Measurements from ENCODE around the gene ZP2.
"Not testable (repeated sequence)": the region's sequence is repeated elsewhere in the genome, so short reads cannot be mapped to it uniquely, and the experiment has no call there.

Gene ZP2

DNA sequence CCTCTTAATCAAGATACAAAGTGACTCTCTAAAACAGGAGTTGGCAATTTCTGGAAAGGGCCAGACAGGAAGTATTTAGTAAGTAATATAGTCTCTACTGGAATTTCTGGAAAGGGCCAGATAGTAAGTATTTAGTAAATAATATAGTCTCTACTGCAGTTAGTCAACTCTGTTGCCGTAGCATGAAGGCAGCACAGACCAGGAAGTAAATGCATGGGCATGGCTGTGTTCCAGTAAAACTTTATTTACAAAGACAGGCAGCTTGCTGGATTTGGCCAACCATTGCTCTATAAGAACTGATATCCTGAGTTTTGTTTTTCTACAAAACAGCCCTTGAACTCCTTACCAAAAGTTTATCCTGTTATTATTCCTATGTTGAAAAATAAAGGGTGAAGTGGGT lies 36.0 kb downstream of the ZP2 start:
- no peak for DNase-seq (ENCODE audit: low read depth in 2 of 2)

DNA sequence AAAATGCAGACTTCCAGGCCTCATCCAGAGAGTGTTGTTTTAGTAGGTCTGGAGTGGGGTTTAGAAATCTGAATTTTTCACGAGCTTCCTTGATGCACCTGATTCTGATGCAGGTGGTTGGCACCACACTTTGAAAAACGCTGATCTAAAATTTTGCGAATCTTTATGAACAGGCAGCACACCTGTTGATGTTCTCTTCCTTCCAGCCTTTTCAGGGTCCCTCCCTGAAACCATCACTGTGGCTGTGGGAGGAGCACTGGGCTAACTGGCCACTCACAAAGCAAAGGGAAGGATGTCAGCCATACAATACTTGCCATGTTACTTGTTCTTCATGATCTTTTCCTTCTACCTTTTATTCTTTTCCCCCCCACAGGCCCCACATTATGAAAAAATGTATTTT lies 38.7 kb downstream of the ZP2 start:
- DNase-seq (ENCODE audit: low read depth in 2 of 2): no peak

DNA sequence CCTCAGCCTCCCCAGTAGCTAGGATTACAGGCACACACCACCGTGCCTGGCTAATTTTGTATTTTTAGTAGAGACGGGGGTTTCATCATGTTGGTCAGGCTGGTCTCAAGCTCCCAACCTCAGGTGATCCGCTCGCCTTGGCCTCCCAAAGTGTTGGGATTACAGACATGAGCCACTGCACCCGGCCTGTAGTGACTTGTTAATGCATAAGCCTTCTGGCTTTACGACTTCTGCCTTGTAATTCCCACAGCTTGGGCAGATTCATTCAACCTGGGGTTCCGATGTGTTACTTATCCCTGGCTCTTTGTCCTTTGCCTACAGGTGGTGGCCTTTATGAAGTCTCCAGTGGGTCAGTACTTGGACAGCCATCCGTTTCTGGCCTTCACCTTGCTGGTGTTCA lies 41.3 kb downstream of the ZP2 start:
- not testable (repeated sequence) for DNase-seq (ENCODE audit: low read depth in 2 of 2)

DNA sequence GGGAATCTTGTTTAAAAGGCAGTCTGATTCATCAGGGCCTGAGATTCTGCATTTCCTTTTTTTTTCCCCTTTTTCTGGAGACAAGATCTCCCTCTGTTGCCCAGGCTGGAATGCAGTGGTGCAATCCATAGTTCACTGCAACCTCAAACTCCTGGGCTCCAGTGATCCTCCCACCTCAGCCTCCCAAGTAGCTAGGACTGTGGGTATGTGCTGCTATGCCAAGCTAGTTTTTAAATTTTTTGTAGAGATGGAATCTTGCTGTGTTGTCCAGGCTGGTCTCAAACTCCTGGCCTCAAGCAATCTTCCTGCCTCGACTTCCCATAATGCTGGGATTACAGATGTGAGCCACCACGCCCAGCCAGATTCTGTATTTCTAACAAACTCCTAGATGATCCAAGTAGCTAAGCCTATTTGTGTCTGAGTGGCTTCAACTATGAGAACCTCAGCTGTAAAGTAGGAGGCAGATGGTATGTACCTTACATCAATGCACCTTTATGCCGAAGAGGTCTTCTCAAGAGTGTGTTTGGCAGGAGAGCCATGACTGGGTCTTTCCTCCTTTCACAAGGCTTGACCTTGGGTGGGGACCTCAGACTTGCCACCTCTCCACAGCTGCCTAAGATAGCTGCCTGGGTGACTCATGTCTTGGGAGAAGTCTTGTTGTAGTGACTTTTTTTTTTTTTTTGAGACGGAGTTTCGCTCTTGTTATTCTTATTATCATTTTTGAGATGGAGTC lies 42.0 kb downstream of the ZP2 start:
- no peak for DNase-seq (ENCODE audit: low read depth in 2 of 2)

DNA sequence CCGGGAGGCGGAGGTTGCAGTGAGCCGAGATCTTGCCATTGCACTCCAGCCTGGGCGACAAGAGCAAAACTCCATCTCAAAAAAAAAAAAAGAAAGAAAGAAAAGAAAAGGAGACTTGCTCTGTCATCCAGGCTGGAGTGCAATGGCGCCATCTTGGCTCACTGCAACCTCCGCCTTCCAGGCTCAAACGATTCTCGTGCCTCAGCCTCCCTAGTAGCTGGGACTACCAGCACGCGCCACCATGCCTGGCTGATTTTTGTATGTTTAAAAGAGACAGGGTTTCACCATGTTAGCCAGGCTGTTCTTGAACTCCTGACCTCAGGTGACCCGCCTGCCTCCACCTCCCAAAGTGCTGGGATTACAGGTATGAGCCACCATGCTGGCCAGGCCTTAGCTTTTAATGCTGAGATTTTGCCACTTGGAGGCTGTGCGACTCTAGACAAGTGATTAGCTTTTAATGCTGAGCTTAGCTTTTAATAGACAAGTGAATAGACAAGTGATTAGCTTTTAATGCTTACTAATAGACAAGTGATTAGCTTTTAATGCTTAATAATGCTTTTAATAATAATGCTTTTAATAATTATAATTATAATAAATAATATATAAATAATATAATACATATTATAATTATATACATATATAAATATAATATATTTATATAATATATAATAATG lies 43.3 kb downstream of the ZP2 start:
- DNase-seq (ENCODE audit: low read depth in 2 of 2): no peak

DNA sequence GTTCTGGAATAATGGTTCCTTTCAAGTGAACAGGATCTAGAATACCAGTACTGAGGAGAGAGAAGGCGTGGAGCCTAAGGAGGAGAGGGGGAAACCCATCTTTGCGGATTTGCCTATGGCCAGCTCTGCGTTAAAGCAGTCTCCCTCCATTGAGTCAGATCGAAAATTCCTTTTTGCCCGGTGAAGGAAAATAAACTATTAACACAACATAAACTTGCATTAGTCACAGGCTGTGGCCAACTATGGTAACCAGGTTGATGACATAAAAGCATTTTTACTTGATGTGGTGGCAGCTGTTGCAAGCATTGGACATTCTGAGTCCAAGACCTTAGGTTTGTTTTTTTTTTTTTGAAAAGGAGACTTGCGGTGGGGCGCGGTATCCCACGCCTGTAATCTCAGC lies 44.0 kb downstream of the ZP2 start:
- peak in 1 of 2 experiments; percentile 51 for DNase-seq (ENCODE audit: low read depth in 2 of 2)

DNA sequence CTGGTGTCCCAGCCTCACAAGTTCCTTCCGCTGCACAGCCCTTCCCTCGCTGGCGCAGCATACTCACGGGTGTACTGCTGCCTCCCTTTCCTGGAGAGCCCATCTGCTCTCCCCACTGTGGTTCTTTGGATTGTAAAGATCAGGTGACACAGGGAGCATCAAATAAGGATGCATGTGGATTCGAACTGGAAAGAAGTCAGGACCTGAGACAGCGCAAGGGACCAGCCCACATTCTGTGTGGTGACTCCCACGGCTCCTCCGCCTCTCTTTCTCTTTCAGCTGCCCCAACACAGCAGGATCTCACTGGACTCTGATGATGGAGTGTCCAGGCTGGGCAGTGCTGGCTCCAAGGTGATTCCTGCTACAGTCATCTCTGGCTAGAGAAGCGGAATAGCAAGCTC lies 44.8 kb downstream of the ZP2 start:
- no peak for DNase-seq (ENCODE audit: low read depth in 2 of 2)

DNA sequence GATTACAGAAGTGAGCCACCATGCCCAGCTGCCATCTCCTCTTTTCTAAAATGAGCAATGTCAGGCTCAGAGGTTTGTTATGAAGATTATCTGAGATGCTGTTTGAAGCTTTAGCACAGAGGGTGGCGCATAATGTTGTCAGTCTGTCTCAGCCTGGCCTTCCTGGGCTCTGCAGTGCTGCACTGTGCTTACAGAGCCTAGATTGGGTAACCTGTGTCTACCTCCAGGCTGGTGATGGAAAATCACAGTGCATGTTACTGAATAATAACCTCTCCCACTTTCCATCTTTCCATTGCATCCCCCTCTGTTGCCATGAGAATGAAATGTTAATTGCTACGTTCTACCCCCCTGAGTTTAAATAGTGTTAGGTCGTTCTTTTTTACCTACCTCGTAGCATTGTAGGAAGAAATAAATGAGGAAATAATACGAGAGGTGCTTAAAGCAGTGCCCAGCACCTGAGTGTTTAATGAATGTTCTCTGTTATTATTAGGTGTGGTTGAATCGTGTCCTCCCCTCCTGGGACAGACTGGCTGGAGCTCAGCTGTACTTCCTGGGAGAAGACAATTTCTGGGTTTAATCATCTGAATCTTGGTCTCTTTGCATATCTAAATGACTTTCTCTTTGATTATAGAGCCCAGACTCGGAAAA lies 46.7 kb downstream of the ZP2 start:
- no peak for DNase-seq (ENCODE audit: low read depth in 2 of 2)

DNA sequence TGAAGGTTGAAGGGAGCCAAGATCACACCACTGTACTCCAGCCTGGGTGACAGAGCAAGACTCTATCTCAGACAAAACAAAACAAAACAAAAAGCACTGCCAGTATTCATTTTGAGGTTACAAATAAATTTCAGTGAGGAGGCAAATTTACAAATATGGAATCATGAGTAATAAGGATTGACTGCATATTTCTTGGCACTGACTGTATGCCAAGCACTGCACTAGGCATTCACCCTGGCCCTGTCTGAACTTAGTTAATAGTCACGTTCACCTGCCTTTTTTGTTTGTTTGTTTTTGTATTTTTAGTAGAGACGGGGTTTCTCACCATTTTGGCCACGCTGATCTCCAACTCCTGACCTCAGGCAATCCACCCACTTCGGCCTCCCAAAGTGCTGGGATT lies 47.8 kb downstream of the ZP2 start:
- no peak for DNase-seq (ENCODE audit: low read depth in 2 of 2)

DNA sequence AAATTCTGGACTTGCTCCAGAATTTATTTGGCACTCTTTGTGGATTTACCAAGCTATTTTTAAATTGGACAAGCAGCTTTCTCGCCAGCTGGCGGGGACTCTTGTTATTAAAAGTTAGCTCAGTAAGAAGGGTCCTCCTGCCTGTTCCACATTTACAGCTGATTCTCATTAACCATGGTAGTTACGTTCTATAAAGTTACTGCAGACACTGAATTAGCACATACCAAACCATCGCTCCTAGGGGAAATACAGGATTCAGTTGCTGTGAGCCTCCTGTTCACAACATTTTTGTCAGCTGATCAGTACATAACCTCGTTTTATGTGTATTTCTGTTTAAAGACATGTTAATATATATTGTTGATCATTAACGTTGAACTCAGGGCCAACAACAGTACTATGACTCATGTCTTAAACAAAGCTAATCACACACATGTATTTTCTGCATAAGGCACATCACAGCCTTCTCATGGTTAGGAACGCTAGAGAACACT lies 48.7 kb downstream of the ZP2 start:
- DNase-seq (ENCODE audit: low read depth in 2 of 2): peak; percentile 79 to 80

DNA sequence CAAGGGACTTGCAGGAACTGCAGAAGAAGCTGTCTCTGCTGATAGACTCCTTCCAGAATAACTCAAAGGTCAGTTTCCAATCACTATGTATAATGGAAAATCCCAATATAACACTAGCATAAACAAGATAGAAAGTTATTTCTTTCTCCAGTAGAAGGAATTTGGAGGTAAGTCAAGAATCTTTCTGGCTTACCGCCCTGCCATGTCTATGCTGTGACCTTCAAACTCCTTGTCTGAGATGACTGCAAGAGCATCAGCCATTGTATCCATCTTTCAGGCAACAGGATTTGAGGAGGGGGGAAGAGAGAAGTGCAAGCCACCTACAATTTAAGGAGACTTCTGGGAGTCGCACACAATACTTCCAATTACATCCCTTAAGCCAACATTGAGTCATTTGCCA lies 50.2 kb downstream of the ZP2 start:
- DNase-seq (ENCODE audit: low read depth in 2 of 2): no peak

DNA sequence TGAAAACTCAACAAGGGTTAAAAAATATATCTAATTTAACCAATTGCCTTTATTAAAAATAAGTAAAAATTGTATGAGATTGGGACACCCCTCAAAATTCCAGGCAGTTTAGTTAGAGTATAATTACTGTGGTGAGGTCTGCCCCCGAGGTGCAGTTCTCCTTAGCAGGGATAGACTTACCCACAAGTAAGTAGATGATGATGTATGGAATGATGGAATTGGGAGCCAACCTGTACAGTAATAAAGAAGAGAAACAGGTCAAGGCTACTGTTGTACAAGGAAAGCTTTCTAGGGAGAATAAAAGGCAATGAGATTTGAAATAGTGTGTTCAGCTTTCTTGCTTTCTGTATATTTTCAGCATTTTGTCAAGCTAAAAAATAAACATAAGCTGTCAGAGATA lies 51.1 kb downstream of the ZP2 start:
- DNase-seq (ENCODE audit: low read depth in 2 of 2): no peak

DNA sequence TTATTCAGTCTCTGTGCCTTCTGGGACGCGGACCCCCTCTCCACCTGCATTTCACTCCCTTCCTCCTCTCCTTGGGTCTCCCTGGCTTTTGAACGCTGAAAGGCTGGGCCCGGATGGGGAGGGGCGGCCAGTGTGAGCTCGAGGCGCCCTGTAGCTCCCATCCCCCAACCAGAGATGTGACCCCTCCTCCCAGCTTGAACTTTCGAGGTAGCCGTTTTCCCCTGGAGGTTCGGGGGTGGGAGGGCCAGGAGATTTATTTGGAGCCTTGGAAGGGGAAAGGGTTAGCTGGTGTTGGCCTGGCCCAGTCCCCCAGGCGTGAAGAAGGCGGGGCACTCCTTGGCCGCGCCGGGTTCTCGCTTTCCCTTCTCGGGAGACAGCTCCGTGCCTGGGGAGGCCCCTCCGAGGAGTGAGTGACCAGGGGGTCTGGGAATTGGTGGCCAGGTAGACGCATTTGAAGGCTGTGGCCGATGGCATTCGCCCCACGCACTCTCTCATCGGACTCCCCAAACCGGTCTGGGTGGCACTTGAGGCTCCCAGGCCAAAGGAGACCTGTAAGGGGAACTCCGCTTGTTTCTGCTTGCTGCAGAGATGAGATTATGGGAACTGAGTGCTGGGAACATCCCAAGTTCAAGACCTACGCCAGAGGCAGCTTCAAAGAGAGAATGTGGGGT lies 52.0 kb downstream of the ZP2 start:
- no peak for DNase-seq (ENCODE audit: low read depth in 2 of 2)

DNA sequence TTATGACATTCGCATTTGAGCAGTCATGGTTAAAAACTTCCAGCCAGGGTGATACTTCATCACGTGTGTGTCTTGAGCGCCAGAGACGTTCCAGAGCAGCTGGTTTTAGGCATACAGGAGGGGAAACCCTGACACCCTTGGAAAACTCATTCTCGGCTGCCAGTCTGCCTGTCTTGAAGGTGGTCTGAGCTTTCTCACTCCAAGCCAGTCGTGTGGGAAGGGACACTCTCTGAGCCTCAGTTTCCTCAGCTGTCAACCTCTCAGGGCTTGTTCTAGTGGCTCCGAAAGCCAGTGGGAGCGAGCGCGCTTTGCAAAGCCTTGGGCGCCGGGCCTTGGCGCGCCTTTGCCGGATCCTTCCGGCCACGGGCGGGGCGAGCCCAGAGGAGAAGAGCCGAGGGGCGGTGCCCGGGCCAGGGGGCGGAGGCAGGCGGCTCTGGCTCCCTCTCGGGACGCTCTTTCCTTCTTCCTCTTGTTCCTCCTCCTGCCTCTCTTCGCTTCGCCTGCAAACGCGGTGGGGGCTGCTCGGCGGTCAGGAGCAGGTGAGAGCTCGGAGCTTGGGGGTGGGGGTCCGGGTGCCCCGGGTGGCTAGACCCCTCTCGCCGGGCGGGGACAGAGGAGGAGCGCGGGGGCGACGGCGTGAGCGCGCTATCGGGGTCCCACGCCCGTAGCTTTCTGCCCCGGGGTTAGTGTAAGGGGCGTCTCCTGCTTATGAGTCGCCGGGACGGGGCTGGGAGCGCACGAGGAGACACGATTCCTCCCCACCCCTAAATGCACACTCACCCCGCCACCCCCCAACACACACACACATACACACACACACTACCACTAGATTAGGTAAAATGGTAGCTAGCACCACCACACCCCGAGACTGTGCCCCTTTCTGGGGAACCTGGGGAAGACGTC lies 52.9 kb downstream of the ZP2 start, which contains the start of gene LDAF1:
TSS of gene LDAF1 (plus strand) at position 467 of the 903 bp plus-strand sequence. CDS start 2,509 bp downstream, outside the sequence.
- peak; percentile 38 to 42 for DNase-seq (ENCODE audit: low read depth in 2 of 2)

DNA sequence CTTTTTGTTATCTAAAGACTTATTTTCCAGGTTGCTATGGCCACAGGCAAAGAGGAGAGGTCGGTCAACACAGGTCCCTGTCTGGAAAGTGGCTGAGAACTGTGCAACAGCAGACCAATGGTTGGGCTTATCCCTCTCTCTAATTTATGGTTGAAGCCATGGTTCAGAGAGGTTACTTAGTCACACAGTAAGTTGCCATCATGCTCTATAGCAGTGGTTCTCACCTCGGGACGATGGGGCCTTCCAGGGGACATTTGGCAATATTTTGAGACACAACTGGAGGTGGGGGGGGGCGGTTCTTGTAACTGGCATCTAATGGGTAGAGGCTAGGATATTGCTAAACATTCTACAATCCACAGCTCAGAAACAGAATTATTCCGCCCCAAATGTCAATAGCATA lies 53.7 kb downstream of the ZP2 start:
- no peak for DNase-seq (ENCODE audit: low read depth in 2 of 2)

DNA sequence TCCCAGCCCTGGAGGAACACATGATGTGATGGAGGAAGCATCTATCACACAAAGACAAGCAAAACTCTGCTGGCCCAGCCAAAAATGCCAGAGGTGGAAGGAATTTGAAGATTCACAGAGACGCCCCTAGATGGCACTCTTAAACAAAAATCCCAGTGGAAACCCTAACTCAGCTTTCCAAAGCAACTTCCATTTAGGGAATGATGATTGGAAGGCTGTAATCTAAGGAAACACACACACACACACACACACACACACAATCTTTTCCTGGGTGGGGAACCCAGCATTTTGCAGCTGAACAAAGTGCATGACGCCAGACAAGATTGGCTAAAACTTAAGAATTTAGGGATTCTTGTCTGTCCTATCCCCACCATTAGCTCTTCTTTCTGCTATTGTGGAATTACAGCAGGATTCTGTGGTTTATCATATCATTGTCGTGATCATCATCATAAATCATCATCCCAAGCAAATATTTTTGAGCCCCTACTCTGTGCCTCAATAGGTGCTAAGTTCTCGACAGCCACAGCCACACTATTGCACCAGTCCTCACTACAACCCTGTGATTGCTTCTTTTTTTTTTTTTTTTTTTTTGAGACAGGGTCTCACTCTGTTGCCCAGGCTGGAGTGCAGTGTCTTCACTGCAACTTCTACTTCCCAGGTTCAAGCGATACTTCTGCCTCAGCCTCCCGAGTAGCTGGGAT lies 54.5 kb downstream of the ZP2 start:
- peak; percentile 72 for DNase-seq (ENCODE audit: low read depth in 2 of 2)

DNA sequence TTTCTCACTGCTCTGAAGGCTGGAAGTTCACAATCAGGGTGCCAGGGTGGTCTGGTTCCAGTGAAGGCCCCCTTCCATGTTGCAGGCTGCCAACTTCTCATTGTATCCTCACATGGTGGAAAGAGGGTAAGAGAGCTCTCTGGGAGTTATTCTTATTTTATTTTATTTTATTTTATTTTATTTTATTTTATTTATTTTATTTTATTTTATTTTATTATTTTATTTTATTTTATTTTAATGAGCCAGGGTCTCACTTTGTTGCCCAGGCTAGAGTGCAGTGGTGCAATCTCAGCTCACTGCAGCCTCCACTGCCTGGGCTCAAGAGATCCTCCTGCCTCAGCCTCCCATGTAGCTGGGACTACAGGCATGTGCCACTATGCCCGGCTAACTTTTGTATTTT lies 55.4 kb downstream of the ZP2 start:
- not testable (repeated sequence) for DNase-seq (ENCODE audit: low read depth in 2 of 2)

DNA sequence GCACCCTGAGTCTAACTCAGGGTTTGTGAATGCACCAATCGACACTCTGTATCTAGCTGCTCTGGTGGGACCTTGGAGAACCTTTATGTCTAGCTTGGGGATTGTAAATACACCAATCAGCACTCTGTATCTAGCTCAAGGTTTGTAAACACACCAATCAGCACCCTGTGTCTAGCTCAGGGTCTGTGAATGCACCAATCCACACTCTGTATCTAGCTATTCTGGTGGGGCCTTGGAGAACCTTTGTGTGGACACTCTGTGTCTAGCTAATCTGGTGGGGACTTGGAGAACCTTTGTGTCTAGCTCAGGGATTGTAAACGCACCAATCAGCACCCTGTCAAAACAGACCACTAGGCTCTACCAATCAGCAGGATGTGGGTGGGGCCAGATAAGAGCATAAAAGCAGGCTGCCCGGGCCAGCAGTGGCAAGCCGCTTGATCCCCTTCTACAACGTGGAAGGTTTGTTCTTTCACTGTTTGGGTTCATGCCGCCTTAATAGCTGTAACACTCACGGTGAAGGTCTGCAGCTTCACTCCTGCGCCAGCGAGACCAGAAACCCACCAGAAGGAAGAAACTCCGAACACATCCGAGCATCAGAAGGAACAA lies 58.1 kb downstream of the ZP2 start:
- not testable (repeated sequence) for DNase-seq (ENCODE audit: low read depth in 2 of 2)

DNA sequence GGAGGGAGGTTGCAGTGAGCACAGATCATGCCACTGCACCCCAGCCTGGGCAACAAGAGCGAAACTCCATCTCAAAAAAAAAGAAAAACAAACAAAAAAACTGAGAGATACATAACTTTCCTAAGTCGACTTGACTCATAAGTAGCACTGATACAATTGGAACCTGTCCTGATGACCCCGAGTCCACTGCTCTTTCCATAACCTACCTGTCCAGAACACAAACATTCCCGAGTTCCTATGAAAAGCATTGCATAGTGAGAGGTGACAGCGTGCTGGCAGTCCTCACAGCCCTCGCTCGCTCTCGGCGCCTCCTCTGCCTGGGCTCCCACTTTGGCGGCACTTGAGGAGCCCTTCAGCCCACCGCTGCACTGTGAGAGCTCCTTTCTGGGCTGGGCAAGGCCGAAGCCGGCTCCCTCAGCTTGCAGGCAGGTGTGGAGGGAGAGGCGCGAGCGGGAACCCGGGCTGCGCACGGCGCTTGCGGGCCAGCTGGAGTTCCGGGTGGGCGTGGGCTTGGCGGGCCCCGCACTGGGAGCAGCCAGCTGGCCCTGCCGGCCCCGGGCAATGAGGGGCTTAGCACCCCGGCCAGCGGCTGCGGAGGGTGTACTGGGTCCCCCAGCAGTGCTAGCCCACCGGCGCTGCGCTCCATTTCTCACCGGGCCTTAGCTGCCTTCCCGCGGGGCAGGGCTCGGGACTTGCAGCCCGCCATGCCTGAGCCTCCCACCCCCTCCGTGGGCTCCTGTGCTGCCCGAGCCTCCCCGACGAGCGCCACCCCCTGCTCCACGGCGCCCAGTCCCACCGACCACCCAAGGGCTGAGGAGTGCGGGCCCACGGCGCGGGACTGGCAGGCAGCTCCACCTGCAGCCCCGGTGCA lies 59.0 kb downstream of the ZP2 start:
- not testable (repeated sequence) for DNase-seq (ENCODE audit: low read depth in 2 of 2)

Data from fibroblast of skin of left quadriceps (primary cell).